GM13977 (cell line): Measurements from ENCODE around the gene KCNG2.
"Not testable (repeated sequence)": the region's sequence is repeated elsewhere in the genome, so short reads cannot be mapped to it uniquely, and the experiment has no call there.

Experiments
- DNase-seq: peaks from one replicate; pipeline ENCODE4 v3.0.0; 2012; ENCODE audit warnings: low spot score
- in situ Hi-C: fragments of 300-500 bp; cut with MboI; formaldehyde crosslinking; loops from one replicate; pipeline ENCODE4 v1.12.0; 2022; ENCODE audit warnings: low sequenced_read_pairs, low pct_unique_long_range_greater_than_20kb, mixed read lengths, inconsistent platforms; ENCODE audit not compliant: unreplicated experiment
- TF ChIP-seq, protein P1 (sequence below): IDR thresholded peaks from 2 replicates; pipeline ENCODE4 v1.5.1; 2012; ENCODE audit warnings: mild to moderate bottlenecking, control low read depth; ENCODE audit not compliant: insufficient read depth; ENCODE audit errors: extremely low read depth, missing control alignments

Gene KCNG2, protein sequence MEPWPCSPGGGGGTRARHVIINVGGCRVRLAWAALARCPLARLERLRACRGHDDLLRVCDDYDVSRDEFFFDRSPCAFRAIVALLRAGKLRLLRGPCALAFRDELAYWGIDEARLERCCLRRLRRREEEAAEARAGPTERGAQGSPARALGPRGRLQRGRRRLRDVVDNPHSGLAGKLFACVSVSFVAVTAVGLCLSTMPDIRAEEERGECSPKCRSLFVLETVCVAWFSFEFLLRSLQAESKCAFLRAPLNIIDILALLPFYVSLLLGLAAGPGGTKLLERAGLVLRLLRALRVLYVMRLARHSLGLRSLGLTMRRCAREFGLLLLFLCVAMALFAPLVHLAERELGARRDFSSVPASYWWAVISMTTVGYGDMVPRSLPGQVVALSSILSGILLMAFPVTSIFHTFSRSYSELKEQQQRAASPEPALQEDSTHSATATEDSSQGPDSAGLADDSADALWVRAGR

GRCh38 chr18:79797518-79798345 is at the start of gene KCNG2:
TSS of gene KCNG2 (plus strand) at chr18:79797938. CDS start at chr18:79863668, 65,730 bp downstream.
- DNase-seq: peak; percentile 88
- in situ Hi-C loops: no loop called here
- TF ChIP-seq, protein P1, sequence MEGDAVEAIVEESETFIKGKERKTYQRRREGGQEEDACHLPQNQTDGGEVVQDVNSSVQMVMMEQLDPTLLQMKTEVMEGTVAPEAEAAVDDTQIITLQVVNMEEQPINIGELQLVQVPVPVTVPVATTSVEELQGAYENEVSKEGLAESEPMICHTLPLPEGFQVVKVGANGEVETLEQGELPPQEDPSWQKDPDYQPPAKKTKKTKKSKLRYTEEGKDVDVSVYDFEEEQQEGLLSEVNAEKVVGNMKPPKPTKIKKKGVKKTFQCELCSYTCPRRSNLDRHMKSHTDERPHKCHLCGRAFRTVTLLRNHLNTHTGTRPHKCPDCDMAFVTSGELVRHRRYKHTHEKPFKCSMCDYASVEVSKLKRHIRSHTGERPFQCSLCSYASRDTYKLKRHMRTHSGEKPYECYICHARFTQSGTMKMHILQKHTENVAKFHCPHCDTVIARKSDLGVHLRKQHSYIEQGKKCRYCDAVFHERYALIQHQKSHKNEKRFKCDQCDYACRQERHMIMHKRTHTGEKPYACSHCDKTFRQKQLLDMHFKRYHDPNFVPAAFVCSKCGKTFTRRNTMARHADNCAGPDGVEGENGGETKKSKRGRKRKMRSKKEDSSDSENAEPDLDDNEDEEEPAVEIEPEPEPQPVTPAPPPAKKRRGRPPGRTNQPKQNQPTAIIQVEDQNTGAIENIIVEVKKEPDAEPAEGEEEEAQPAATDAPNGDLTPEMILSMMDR: peak; percentile 58

DNA sequence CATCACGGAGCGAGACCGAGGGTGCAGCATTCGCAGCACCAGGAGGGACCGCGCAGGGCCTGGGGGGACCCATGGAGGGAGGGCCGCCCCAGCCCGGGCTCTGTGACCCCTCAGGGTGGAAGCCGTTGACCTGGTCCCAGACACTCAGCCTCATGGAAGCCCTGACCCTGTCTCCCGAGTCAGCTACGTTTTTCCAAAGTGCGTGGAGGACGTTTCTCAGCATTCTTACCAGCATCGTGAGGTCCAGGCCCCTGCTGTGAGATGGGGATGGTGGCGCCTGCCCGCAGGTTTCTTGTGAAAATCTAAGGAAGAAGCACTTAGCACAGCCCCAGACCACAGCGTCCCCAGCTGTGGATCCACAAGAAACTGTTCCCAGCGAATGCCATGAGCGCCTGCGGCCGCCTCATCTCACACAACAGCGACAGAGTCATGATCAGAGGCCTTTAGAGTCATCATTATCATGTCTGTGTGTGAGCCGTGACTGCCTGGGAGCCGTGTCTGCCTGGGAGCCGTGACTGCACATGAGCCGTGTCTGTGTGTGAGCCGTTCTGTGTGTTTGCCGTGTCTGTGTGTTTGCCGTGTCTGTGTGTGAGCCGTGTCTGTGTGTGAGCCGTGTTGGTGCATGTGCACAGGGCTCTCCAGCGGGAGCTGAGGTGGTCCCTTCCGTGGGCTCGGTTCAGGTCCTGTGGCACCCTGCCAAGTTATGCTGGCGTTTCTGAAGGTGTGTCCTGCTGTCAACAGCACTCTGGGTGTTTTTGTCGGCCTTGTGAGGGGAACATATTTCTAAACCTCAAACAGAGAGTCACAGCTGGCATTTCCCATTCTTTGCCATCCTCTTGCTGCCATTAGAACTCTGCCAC is 49.2 kb upstream of the KCNG2 start:
- DNase-seq: no peak
- in situ Hi-C loops: no loop called here
- TF ChIP-seq, protein P1: no peak

DNA sequence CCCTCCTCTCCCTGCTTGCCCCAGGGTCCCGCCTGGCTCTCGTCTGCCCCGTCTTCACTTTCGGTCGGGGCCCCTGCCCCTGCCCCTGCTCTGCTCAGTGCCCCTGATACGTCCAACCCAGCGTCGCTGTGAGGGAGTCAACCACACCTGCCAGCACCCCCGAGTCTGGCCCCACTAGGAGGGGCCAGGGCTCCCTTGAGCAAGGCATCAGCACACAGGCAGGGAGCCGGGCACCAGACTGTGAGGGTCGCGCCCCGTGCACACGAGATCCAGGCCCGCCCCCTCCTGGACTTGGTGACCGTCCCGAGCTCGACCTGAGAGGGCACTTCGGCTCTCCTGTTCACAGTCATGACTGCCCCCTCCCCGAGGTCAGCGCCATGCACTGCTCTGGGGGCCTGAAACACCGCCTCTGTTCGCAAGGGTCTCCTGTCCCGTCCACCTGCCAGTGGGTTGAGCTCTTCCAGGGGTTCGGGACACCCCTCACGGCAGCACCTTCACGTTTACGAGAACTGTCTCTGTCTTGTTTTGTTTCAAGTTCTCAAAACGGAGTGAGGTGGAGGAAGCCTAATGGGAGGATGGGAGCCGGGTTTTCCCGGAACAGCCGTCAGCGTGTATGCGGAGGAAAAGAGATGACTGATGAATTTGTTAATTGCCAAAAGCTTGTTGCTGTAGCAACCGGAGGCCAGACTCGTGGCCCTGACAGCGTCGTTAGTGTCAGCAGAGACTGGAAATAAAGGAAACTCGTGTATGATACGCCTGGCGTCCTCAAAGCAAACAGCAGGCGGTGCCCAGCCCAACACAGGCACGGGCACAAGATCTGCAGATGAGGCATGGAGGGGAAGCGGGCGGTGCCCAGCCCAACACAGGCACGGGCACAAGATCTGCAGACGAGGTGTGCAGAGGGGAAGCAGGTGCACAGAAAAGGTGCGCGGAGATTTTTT is 48.2 kb upstream of the KCNG2 start:
- in situ Hi-C loops: no loop called here
- no peak for DNase-seq
- TF ChIP-seq, protein P1: no peak

DNA sequence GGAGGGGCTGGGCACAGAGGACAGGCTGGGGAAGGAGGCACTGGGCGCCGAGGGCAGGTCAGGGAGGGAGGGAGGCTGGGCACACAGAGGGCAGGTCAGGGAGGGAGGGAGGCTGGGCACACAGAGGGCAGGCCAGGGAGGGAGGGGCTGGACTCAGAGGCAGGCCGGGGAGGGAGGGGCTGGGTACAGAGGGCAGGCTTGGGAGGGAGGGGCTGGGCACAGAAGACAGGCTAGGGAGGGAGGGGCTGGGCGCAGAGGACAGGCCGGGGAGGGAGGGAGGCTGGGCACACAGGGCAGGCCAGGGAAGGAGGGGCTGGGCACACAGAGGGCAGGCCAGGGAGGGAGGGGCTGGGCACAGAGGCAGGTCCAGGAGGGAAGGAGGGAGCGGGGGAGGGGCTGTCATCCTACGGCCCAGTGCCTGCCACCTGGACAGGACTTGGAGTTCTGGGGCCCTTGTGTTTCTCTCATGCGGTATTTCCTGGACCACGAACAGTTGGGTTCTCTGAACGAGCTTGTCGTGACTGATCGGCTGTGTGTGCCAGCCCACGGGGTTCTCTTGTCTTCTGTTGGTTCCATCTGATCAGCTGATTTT is 46.7 kb upstream of the KCNG2 start:
- TF ChIP-seq, protein P1: no peak
- no peak for DNase-seq
- in situ Hi-C loops: no loop called here

- in situ Hi-C loops: not testable (repeated sequence)
These were observed 45.7 kb upstream of the KCNG2 start for GRCh38 chr18:79751918-79752578.

GRCh38 chr18:79752946-79753345 is 44.8 kb upstream of the KCNG2 start:
- DNase-seq, in situ Hi-C loops: not testable (repeated sequence)

More at GRCh38 chr18:79751918-79752578, 45.7 kb upstream of the KCNG2 start:
- not testable (repeated sequence) for DNase-seq
